ENCODE results near the gene OCA2.
"Not testable (repeated sequence)": the region's sequence is repeated elsewhere in the genome, so short reads cannot be mapped to it uniquely, and the experiment has no call there.

OCA2 gene

DNA sequence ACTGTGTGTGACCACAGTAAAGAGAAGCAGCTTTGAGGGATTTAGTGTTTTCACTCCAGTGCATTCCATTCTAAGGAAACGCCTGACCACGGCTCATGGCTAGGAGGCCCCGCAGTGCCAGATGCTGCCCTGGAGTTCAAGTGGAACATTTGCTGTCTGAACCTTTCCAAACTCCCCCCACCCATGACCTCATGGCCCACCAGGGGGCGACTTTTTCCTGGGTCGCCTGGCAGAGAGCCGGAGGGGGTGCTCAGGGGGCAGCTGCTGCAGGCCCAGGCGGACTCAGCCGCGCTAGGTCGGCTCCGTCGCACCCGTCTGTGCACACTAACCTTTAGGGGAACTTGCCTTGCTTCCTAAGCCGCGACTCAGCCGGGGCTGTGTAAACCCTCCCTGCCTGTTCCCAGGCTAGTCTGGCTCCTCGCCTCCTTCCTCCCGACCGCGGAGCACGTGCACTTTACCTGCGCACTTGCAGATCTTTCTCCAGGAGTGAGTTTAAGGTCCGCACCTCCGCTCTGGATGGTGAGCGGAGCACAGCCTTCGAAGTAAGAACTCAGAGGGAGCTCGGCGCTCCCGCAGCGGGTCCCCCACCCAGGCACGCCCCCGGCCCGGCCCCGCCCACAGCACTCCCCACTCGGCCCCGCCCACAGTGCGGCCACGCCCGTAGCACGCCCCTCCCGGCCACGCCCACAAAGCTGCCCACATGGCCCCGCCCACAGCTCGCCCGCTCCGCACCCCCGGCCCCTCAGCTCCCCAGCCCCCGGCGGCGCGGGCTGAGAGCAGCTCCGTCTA, at the start of gene OCA2:
Gene OCA2, minus strand, starts transcription at position 550 of the 789 bp plus-strand sequence. CDS start 17,441 bp downstream, outside the sequence.
- peak; percentile 39 for TF ChIP-seq CTCF (IDR thresholded peaks at IDR 0.05; ENCODE audit: low read depth, low read length)
- peak within 1 kb of the TSS; percentile 25 for H3K4me3 ChIP-seq (ENCODE audit: low read depth, low read length)
- in situ Hi-C loops (cut with HindIII; ENCODE audit: low sequenced_read_pairs): no loop called here
- peak; percentile 66 for DNase-seq (ENCODE audit: low read depth, low spot score)

GRCh38 chr15:28147801-28148200, 48.7 kb upstream of the OCA2 start:
- TF ChIP-seq CTCF (IDR thresholded peaks at IDR 0.05; ENCODE audit: low read depth, low read length): no peak
- in situ Hi-C loops (cut with HindIII; ENCODE audit: low sequenced_read_pairs): no loop called here
- no peak overlapping the region for H3K4me3 ChIP-seq (ENCODE audit: low read depth, low read length)
- no peak for DNase-seq (ENCODE audit: low read depth, low spot score)

DNA sequence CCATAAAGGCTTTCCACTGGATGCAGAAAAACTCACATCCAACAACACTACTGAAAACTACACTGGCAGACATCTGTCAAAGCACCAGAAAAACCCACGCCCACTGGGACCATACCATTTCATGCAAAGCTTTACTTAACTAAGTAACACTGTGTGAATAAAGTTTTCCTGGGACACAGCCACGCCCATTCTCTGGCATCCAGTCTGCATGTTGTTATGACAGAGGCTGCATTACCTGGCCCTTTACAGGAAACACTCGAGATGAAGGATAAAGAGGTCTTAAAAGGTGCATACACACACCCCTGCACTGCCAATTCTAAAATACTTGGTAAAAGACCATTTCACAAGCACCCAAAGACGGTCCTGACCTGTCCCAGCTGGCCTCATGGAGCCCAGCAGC, 46.3 kb upstream of the OCA2 start:
- DNase-seq (ENCODE audit: low read depth, low spot score); H3K4me3 ChIP-seq (ENCODE audit: low read depth, low read length); in situ Hi-C loops (cut with HindIII; ENCODE audit: low sequenced_read_pairs): not testable (repeated sequence)

GRCh38 chr15:28140062-28140461, 40.9 kb upstream of the OCA2 start:
- TF ChIP-seq CTCF (IDR thresholded peaks at IDR 0.05; ENCODE audit: low read depth, low read length): no peak
- in situ Hi-C loops (cut with HindIII; ENCODE audit: low sequenced_read_pairs): no loop called here
- no peak overlapping the region for H3K4me3 ChIP-seq (ENCODE audit: low read depth, low read length)
- DNase-seq (ENCODE audit: low read depth, low spot score): no peak

- H3K4me3 ChIP-seq (ENCODE audit: low read depth, low read length); DNase-seq (ENCODE audit: low read depth, low spot score); in situ Hi-C loops (cut with HindIII; ENCODE audit: low sequenced_read_pairs): not testable (repeated sequence)
Observed at GRCh38 chr15:28137408-28138039, 38.4 kb upstream of the OCA2 start.

DNA sequence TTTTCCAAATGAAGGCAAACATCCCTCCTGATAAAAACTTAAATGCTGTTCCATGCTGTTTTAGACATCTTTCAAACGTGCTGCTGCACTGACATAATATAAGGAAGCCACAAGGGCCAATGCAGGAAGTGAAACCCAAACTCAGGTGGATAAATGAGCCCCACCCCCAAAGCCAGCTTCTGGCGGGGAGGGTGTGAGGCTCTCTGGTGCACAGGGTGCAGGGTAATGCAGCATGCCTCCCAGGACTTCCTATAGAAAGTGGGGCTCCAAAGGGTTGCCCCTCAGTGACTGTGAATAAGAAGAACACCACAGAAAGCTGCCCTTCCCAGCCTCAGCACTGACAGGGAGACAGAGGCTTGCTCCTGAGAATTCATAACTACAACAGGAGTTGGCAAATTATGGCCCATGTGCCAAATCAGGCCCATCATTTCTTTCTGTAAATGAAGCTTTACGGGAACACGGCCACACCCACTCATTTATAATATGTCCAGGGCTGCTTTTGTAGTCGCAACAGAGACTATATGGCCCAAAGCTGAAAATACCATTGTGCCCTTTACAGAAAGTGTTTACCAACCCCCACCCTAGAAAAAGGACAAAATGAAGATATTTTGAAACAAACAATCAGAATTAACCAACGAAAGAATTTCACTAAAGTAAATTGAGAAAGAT, 37.3 kb upstream of the OCA2 start:
- DNase-seq (ENCODE audit: low read depth, low spot score); in situ Hi-C loops (cut with HindIII; ENCODE audit: low sequenced_read_pairs); H3K4me3 ChIP-seq (ENCODE audit: low read depth, low read length): not testable (repeated sequence)

DNA sequence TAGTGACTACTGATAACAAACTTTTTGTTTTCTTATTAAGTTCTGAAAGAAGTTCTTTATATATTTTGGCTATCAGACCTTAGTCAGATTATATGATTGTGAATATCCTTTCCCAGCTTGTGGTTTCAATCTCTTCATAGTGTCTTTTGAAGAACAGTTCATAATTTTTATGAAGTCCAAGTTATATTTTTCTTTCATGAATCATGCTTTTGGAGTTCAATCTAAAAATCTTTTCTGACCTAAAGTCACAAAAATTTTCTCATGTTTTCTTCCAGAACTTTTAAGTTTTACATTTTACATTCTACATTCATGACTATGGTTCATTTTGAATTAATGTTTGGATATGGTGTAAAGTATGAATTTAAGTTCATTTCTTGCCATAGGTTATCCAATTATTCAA, 34.2 kb upstream of the OCA2 start:
- no peak for TF ChIP-seq CTCF (IDR thresholded peaks at IDR 0.05; ENCODE audit: low read depth, low read length)
- no peak overlapping the region for H3K4me3 ChIP-seq (ENCODE audit: low read depth, low read length)
- DNase-seq (ENCODE audit: low read depth, low spot score): peak; percentile 49
- in situ Hi-C loops (cut with HindIII; ENCODE audit: low sequenced_read_pairs): no loop called here
